BE2C (cell line): ENCODE results near the gene PRKCB.

Source experiments
- DNase-seq: peaks from one replicate; pipeline ENCODE4 v3.0.0-alpha.2; 2020
- H3K27me3 ChIP-seq: fragments of 250-450 bp; sonication (Bioruptor Pico); 2 replicates; pipeline ENCODE4 v1.5.1; 2020; ENCODE audit warnings: mild to moderate bottlenecking
- H3K36me3 ChIP-seq: fragments of 250-450 bp; sonication (Bioruptor Pico); 2 replicates; pipeline ENCODE4 v1.5.1; 2020; ENCODE audit warnings: mild to moderate bottlenecking
- H3K4me1 ChIP-seq: fragments of 250-450 bp; sonication (Bioruptor Pico); 2 replicates; pipeline ENCODE4 v1.5.1; 2020
- H3K4me3 ChIP-seq: 2 replicates; pipeline ENCODE4 v1.5.1; 2011; ENCODE audit warnings: low read depth, low read length
- H3K9me3 ChIP-seq: fragments of 250-450 bp; sonication (Bioruptor Pico); 2 replicates; pipeline ENCODE4 v1.5.1; 2020
- CTCF ChIP-seq: IDR thresholded peaks from 2 replicates; pipeline ENCODE4 v1.5.1; 2012; ENCODE audit warnings: mild to moderate bottlenecking, low read depth, low read length

PRKCB gene

DNA sequence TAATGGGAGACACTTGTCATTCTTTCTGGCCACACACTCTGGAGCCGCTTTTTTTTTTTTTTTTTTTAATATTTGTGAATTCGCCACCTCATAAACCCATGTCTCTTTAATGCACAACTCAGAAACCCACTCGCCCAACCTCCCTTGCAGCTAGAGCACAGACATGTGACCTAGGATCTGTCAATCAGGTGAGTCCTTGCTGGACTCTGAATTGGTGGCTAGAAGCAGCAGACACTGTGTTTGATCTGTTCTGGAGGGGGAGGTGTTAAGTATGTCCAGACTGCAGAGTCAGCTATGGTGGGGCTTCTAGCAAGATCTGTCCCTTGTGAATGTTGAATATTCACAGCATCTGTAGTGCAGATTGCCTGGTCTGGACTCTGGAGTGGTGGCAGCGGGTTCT lies 112.1 kb downstream of the PRKCB start:
- Histone ChIP-seq H3K36me3 (no peaks in the 10 kb centered on the region), H3K4me1 (no peaks in the 10 kb centered on the region), H3K9me3 (no peaks in the 10 kb centered on the region), H3K27me3 (no peaks in the 10 kb centered on the region), H3K4me3 (no peak overlapping the region)
- TF ChIP-seq CTCF: no peak
- no peak for DNase-seq

- H3K4me3 ChIP-seq: no peak overlapping the region
- no peaks in the 10 kb centered on the region for H3K27me3 ChIP-seq
- no peaks in the 10 kb centered on the region for H3K36me3 ChIP-seq
- H3K9me3 ChIP-seq: no peaks in the 10 kb centered on the region
- DNase-seq: no peak
- no peaks in the 10 kb centered on the region for H3K4me1 ChIP-seq
- TF ChIP-seq CTCF: no peak
Observed at GRCh38 chr16:23948949-23949411, 113.2 kb downstream of the PRKCB start.

GRCh38 chr16:23949630-23950290 lies 114.0 kb downstream of the PRKCB start:
- no peaks in the 10 kb centered on the region for H3K27me3 ChIP-seq
- no peaks in the 10 kb centered on the region for H3K9me3 ChIP-seq
- no peaks in the 10 kb centered on the region for H3K36me3 ChIP-seq
- no peak overlapping the region for H3K4me3 ChIP-seq
- TF ChIP-seq CTCF: no peak
- H3K4me1 ChIP-seq: no peaks in the 10 kb centered on the region
- DNase-seq: no peak

GRCh38 chr16:23950291-23950894 lies 114.6 kb downstream of the PRKCB start:
- no peak overlapping the region for H3K4me3 ChIP-seq
- H3K36me3 ChIP-seq: no peaks in the 10 kb centered on the region
- no peaks in the 10 kb centered on the region for H3K27me3 ChIP-seq

DNA sequence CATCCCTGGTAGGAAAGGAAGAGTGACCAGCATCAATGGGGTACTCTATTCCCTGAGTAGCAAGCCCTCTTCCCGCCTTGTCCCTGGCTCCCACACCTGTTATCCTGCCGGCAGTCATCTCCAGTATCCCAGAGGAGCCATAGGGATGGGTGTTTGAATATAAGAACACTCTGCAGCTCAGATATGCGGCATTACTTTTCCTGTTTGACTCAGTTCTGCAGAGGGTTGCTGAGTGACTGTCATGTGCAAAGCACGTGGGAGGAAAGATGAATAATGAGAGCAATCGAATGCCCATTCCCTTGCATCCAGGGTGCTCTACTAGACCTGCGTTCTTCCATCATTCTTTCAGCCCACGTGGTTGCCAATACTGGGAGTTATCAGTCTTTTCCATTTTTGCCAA lies 115.1 kb downstream of the PRKCB start:
- no peak for DNase-seq
- no peak for TF ChIP-seq CTCF
- Histone ChIP-seq H3K9me3 (no peaks in the 10 kb centered on the region), H3K36me3 (no peaks in the 10 kb centered on the region), H3K4me1 (no peaks in the 10 kb centered on the region), H3K4me3 (no peak overlapping the region), H3K27me3 (no peaks in the 10 kb centered on the region)

More at GRCh38 chr16:23950291-23950894, 114.6 kb downstream of the PRKCB start:
- no peak for TF ChIP-seq CTCF
- no peak for DNase-seq
- H3K9me3 ChIP-seq: no peaks in the 10 kb centered on the region
- H3K4me1 ChIP-seq: no peaks in the 10 kb centered on the region
